ENCODE data around the gene FGFR4.

The FGFR4 gene

DNA sequence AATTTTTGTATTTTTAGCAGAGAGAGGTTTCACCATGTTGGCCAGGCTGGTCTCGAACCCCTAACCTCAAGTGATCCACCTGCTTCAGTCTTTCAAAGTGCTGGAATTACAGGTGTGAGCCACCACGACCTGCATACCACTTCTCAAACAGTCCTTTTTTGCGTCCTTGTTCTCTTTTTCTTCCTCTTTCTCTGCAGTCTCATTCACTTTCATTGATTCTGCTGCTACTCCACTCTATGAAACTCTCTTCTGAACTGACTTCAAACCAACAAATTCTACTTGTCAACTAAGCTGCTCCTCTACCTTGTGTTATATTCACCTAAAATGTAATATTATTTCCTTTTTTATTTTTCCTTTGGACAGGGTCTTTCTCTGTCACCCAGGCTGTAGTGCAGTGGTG lies 54.8 kb downstream of the FGFR4 start:
- Histone ChIP-seq H3K9me3 (ENCODE audit: severe bottlenecking) (no peaks in the 10 kb centered on the region), H3K4me3 (ENCODE audit: severe bottlenecking) (no peak overlapping the region), H3K27me3 (ENCODE audit: insufficient read depth, poor library complexity, severe bottlenecking) (no peaks in the 10 kb centered on the region), H3K27ac (ENCODE audit: poor library complexity, severe bottlenecking) (no peak overlapping the region), H3K36me3 (ENCODE audit: low read depth) (peaks cover 95% of the 10 kb centered on the region), H3K4me1 (ENCODE audit: insufficient read depth, poor library complexity, severe bottlenecking) (peaks cover 11% of the 10 kb centered on the region)
- TF ChIP-seq, protein P1, sequence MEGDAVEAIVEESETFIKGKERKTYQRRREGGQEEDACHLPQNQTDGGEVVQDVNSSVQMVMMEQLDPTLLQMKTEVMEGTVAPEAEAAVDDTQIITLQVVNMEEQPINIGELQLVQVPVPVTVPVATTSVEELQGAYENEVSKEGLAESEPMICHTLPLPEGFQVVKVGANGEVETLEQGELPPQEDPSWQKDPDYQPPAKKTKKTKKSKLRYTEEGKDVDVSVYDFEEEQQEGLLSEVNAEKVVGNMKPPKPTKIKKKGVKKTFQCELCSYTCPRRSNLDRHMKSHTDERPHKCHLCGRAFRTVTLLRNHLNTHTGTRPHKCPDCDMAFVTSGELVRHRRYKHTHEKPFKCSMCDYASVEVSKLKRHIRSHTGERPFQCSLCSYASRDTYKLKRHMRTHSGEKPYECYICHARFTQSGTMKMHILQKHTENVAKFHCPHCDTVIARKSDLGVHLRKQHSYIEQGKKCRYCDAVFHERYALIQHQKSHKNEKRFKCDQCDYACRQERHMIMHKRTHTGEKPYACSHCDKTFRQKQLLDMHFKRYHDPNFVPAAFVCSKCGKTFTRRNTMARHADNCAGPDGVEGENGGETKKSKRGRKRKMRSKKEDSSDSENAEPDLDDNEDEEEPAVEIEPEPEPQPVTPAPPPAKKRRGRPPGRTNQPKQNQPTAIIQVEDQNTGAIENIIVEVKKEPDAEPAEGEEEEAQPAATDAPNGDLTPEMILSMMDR (IDR thresholded peaks at IDR 0.05; ENCODE audit: poor library complexity, severe bottlenecking) = no peak
- no peak for ATAC-seq (ENCODE audit: low read depth)
- no peak for DNase-seq (ENCODE audit: low spot score)

DNA sequence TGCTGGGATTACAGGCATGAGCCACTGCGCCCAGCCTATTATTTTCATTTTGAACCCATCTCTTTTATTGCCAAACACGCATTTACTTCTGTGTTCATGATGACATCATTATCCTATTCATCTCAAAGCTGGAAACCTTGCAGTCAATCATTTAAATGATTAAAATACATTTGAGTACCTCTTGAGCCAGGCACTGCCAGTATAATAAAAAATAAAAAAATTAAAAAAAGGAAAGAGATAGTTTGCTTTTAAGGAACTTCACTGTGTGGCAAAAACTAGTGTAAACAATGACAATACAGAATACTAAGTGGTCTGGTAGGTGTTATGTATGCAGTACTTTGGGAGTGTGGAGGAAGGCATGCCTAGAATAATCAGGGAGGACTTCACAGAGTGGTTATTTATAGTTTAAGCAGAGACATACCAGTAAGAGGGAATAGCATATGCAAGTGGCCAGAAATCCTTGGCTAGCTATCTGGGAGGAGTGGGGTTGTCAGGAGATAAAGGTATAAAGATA lies 55.4 kb downstream of the FGFR4 start:
- Histone ChIP-seq H3K27ac (ENCODE audit: poor library complexity, severe bottlenecking) (no peak overlapping the region), H3K9me3 (ENCODE audit: severe bottlenecking) (no peaks in the 10 kb centered on the region), H3K36me3 (ENCODE audit: low read depth) (peaks cover 95% of the 10 kb centered on the region), H3K4me3 (ENCODE audit: severe bottlenecking) (no peak overlapping the region), H3K4me1 (ENCODE audit: insufficient read depth, poor library complexity, severe bottlenecking) (peaks cover 4% of the 10 kb centered on the region), H3K27me3 (ENCODE audit: insufficient read depth, poor library complexity, severe bottlenecking) (no peaks in the 10 kb centered on the region)
- TF ChIP-seq, protein P1 (IDR thresholded peaks at IDR 0.05; ENCODE audit: poor library complexity, severe bottlenecking) = no peak
- ATAC-seq (ENCODE audit: low read depth) = no peak
- DNase-seq (ENCODE audit: low spot score) = no peak

DNA sequence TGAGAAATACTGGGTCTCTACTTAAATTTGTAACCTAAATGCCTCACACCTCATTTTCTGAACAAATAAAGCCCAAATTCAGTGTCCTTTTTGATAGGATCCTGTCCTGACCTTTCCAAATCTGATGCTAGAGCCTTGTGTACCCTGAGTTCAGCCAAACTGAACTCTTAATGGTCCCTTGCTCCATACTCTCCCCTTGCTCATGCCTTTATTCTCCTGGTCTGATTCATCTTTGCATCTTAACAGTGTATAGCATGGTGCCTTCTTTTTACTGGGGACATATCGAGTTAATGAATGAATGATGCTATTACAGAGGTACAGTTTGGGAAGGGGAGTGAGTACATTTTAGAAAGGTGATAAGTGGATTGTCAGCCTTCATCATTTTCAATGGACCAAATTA lies 56.1 kb downstream of the FGFR4 start:
- ATAC-seq (ENCODE audit: low read depth) = no peak
- H3K4me1 ChIP-seq (ENCODE audit: insufficient read depth, poor library complexity, severe bottlenecking) = no peaks in the 10 kb centered on the region
- DNase-seq (ENCODE audit: low spot score) = no peak
- no peaks in the 10 kb centered on the region for H3K27me3 ChIP-seq (ENCODE audit: insufficient read depth, poor library complexity, severe bottlenecking)
- H3K27ac ChIP-seq (ENCODE audit: poor library complexity, severe bottlenecking) = no peak overlapping the region
- H3K4me3 ChIP-seq (ENCODE audit: severe bottlenecking) = no peak overlapping the region
- H3K9me3 ChIP-seq (ENCODE audit: severe bottlenecking) = no peaks in the 10 kb centered on the region
- TF ChIP-seq, protein P1 (IDR thresholded peaks at IDR 0.05; ENCODE audit: poor library complexity, severe bottlenecking) = no peak
- peaks cover 95% of the 10 kb centered on the region for H3K36me3 ChIP-seq (ENCODE audit: low read depth)

DNA sequence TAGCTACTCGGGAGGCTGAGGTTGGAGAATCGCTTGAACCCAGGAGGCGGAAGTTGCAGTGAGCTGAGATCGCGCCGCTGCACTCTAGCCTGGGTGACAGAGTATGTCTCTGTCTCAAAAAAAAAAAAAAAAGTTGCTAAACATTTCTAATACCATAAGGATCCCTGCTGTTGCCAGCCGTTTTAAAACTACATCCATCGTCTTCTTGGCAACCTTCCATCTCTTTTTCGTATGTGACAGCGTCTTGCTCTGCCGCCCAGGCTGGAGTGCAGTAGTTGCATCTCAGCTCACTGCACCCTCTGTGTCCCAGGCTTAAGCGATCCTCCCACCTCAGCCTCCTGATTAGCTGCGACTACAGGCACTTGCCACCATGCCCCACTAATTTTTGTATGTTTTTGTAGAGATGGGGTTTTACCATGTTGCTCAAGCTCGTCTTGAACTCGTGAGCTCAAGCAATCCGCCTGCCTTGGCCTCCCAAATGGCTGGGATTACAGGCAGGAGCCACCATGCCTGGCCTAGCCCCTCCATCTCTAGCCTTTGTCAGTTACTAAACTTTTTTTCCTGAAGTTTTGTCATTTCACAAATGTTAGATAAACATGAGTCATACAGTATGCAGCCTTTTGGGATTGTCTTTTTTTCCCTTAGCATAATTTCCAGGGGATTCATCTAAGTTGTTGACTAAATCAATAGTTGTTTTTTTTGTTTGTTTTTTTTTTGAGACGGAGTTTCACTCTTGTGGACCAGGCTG lies 60.4 kb downstream of the FGFR4 start:
- Histone ChIP-seq H3K27ac (ENCODE audit: poor library complexity, severe bottlenecking) (no peak overlapping the region), H3K36me3 (ENCODE audit: low read depth) (peaks cover 86% of the 10 kb centered on the region), H3K9me3 (ENCODE audit: severe bottlenecking) (no peaks in the 10 kb centered on the region), H3K4me3 (ENCODE audit: severe bottlenecking) (no peak overlapping the region), H3K27me3 (ENCODE audit: insufficient read depth, poor library complexity, severe bottlenecking) (no peaks in the 10 kb centered on the region), H3K4me1 (ENCODE audit: insufficient read depth, poor library complexity, severe bottlenecking) (no peaks in the 10 kb centered on the region)
- DNase-seq (ENCODE audit: low spot score) (no peak), ATAC-seq (ENCODE audit: low read depth) (no peak)
- TF ChIP-seq, protein P1 (IDR thresholded peaks at IDR 0.05; ENCODE audit: poor library complexity, severe bottlenecking) = no peak

All from RWPE2 (cell line).